Measurements from ENCODE around the gene ZC3H4. TPM values are rescaled to one million over a fixed set of nuclear protein-coding genes. Genes with fewer than 3 reads are reported as not detected.

Gene ZC3H4
- total and polyA plus RNA-seq, 2 experiments from 2014 or later = 26.7 to 36.9 TPM

DNA sequence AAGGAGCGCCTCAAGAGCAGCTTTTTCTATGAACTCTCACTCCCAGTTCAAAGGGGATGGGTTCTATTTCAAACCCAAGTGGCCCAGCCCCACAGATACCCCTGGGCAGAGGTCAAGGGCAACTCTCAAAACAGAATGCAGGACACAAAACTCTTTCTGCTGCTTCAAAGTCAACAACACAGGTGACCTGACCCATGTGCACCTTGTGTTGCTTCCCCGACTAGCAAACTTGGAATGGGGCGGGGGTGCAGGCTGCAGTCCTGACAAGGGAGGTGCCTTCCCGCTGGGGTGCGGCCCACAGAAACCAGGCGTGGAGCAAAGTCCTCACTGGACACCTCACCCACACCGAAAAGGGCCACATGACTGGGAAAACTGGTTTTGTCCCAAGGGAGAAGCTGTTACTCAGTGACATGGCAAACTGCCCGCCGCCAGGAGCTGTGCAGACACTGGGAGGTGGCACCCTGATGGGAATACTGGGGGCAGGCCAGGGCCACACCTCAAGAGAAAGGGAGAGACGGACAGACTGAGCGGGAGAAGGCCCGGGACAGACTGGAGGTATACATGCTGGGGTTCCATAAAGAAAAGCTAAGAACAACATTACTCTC is 17.4 kb downstream of the ZC3H4 start (continued):
- TF ChIP-seq, protein P1, sequence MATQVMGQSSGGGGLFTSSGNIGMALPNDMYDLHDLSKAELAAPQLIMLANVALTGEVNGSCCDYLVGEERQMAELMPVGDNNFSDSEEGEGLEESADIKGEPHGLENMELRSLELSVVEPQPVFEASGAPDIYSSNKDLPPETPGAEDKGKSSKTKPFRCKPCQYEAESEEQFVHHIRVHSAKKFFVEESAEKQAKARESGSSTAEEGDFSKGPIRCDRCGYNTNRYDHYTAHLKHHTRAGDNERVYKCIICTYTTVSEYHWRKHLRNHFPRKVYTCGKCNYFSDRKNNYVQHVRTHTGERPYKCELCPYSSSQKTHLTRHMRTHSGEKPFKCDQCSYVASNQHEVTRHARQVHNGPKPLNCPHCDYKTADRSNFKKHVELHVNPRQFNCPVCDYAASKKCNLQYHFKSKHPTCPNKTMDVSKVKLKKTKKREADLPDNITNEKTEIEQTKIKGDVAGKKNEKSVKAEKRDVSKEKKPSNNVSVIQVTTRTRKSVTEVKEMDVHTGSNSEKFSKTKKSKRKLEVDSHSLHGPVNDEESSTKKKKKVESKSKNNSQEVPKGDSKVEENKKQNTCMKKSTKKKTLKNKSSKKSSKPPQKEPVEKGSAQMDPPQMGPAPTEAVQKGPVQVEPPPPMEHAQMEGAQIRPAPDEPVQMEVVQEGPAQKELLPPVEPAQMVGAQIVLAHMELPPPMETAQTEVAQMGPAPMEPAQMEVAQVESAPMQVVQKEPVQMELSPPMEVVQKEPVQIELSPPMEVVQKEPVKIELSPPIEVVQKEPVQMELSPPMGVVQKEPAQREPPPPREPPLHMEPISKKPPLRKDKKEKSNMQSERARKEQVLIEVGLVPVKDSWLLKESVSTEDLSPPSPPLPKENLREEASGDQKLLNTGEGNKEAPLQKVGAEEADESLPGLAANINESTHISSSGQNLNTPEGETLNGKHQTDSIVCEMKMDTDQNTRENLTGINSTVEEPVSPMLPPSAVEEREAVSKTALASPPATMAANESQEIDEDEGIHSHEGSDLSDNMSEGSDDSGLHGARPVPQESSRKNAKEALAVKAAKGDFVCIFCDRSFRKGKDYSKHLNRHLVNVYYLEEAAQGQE (IDR thresholded peaks at IDR 0.05; ENCODE audit: unreplicated experiment) = no peak
- TF ChIP-seq, protein P2, sequence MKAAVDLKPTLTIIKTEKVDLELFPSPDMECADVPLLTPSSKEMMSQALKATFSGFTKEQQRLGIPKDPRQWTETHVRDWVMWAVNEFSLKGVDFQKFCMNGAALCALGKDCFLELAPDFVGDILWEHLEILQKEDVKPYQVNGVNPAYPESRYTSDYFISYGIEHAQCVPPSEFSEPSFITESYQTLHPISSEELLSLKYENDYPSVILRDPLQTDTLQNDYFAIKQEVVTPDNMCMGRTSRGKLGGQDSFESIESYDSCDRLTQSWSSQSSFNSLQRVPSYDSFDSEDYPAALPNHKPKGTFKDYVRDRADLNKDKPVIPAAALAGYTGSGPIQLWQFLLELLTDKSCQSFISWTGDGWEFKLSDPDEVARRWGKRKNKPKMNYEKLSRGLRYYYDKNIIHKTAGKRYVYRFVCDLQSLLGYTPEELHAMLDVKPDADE (IDR thresholded peaks at IDR 0.05) = no peak
- no peak for TF ChIP-seq NANOG (IDR thresholded peaks at IDR 0.05; ENCODE audit: borderline replicate concordance)
- TF ChIP-seq POLR2AphosphoS5 (IDR thresholded peaks at IDR 0.05; ENCODE audit: low read depth) = no peak
- no peak for TF ChIP-seq CREB1 (CRISPR knock-in tag; IDR thresholded peaks at IDR 0.05; ENCODE audit: low read depth)

DNA sequence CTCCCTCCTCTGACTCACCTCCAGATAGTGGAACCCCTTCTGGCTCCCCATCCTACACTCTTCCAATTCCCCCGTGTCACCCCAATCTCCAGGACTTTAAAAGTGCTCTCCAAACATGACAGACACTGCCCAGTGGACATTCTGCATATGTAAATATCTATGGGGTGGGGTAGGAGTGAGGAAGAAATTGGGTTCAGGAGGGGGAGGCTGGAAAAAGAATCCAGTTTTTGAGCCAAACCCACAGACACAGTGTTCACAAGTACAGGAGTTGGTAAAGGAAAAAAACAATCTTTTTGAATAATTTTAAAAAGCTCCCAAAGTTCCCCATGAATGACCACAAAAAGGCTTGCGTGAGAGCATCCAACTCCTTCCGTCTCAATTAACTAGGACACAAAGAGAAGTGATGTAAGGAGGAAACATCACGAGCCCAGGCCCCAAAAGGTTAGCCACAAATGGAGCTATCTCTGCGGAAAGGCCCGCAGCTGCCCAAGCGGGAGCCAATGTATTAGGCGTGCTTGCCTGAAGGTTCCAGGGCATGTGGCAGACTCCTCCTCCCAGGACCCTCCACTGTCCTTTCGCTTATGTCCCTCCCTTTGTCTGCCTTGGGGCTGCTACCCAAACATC is 18.0 kb downstream of the ZC3H4 start:
- no peaks in the 10 kb centered on the region for H3K27me3 ChIP-seq (ENCODE audit: insufficient read depth)
- 0 out of 2 replicates have a peak overlapping the region, but pooled peaks have one; percentile 26 for H3K4me2 ChIP-seq
- peaks cover 55% of the 10 kb centered on the region for H3K36me3 Mint-ChIP-seq (ENCODE audit: low read depth)
- no peaks in the 10 kb centered on the region for H3K9me2 ChIP-seq (ENCODE audit: insufficient read depth)
- peaks cover 30% of the 10 kb centered on the region for H3K4me1 ChIP-seq (ENCODE audit: insufficient read depth)
- no peak overlapping the region for H3K4me3 ChIP-seq
- no peak overlapping the region for H3K4me3 Mint-ChIP-seq
- H3K27ac Mint-ChIP-seq = peak overlapping the region; percentile 68
- peak; percentile 41 for DNase-seq (ENCODE audit: low spot score)
- H3K27ac ChIP-seq (ENCODE audit: low read depth) = peak overlapping the region; percentile 85
- H3K36me3 ChIP-seq (ENCODE audit: insufficient read depth) = peaks cover 11% of the 10 kb centered on the region
- no peaks in the 10 kb centered on the region for H3K9me3 Mint-ChIP-seq
- H2AFZ ChIP-seq = no peak overlapping the region
- peaks cover 35% of the 10 kb centered on the region for H3F3A ChIP-seq (replicated peaks; ENCODE audit: low read depth)
- ATAC-seq = peak; percentile 35
- H3K4me1 Mint-ChIP-seq = peaks cover 50% of the 10 kb centered on the region
- peaks cover 7% of the 10 kb centered on the region for H3K27me3 Mint-ChIP-seq (ENCODE audit: insufficient read depth, low read depth, poor library complexity)
- peaks cover 84% of the 10 kb centered on the region for H3K79me2 ChIP-seq (replicated peaks; ENCODE audit: insufficient read depth)
- peaks cover 39% of the 10 kb centered on the region for H4K20me1 ChIP-seq (replicated peaks; ENCODE audit: insufficient read depth)
- TF ChIP-seq ZNF331 (CRISPR knock-in tag; IDR thresholded peaks at IDR 0.05; ENCODE audit: low read depth) (no peak), ZNF114 (CRISPR knock-in tag; IDR thresholded peaks at IDR 0.05) (no peak), CREB1 (CRISPR knock-in tag; IDR thresholded peaks at IDR 0.05; ENCODE audit: low read depth) (no peak), STAT1 (IDR thresholded peaks at IDR 0.05; ENCODE audit: unreplicated experiment) (no peak), EZH2 (IDR thresholded peaks at IDR 0.05; ENCODE audit: low read depth, unreplicated experiment) (no peak)
- TF ChIP-seq, protein P2 (IDR thresholded peaks at IDR 0.05) = no peak
- TF ChIP-seq, protein P3, sequence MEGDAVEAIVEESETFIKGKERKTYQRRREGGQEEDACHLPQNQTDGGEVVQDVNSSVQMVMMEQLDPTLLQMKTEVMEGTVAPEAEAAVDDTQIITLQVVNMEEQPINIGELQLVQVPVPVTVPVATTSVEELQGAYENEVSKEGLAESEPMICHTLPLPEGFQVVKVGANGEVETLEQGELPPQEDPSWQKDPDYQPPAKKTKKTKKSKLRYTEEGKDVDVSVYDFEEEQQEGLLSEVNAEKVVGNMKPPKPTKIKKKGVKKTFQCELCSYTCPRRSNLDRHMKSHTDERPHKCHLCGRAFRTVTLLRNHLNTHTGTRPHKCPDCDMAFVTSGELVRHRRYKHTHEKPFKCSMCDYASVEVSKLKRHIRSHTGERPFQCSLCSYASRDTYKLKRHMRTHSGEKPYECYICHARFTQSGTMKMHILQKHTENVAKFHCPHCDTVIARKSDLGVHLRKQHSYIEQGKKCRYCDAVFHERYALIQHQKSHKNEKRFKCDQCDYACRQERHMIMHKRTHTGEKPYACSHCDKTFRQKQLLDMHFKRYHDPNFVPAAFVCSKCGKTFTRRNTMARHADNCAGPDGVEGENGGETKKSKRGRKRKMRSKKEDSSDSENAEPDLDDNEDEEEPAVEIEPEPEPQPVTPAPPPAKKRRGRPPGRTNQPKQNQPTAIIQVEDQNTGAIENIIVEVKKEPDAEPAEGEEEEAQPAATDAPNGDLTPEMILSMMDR (conservative IDR thresholded peaks at IDR 0.05; ENCODE audit: low read depth in 2 of 2) = no peak
- TF ChIP-seq, protein P1 (IDR thresholded peaks at IDR 0.05; ENCODE audit: unreplicated experiment) = no peak
